GM13976 (cell line): ENCODE data around the gene PDE4D.

Experiments
- DNase-seq: peaks from one replicate; pipeline ENCODE4 v3.0.0; 2012; ENCODE audit warnings: low spot score
- CTCF ChIP-seq: IDR thresholded peaks from 2 replicates; pipeline ENCODE4 v1.5.1; 2012; ENCODE audit warnings: borderline replicate concordance, mild to moderate bottlenecking; ENCODE audit not compliant: insufficient read depth; ENCODE audit errors: extremely low read depth, missing control alignments, control extremely low read depth
- in situ Hi-C: fragments of 300-500 bp; cut with MboI; formaldehyde crosslinking; loops from one replicate; pipeline ENCODE4 v1.12.0; 2022; ENCODE audit warnings: low sequenced_read_pairs, mixed read lengths, inconsistent platforms; ENCODE audit not compliant: unreplicated experiment

The PDE4D gene

GRCh38 chr5:59257488-59258400 is 635.8 kb downstream of the PDE4D start:
- no peak for DNase-seq

GRCh38 chr5:59256331-59256730 is 637.2 kb downstream of the PDE4D start:
- in situ Hi-C loops, result no loop called here
- DNase-seq, result no peak
- TF ChIP-seq CTCF, result no peak

More at GRCh38 chr5:59257488-59258400, 635.8 kb downstream of the PDE4D start:
- no peak for TF ChIP-seq CTCF
- in situ Hi-C loops, result no loop called here

- in situ Hi-C loops, result no loop called here
- TF ChIP-seq CTCF, result no peak
These were observed 639.4 kb downstream of the PDE4D start for GRCh38 chr5:59254055-59254687.

GRCh38 chr5:59253625-59254024 is 639.9 kb downstream of the PDE4D start:
- in situ Hi-C loops, result no loop called here
- TF ChIP-seq CTCF, result no peak
- DNase-seq, result no peak

More at GRCh38 chr5:59254055-59254687, 639.4 kb downstream of the PDE4D start:
- DNase-seq, result no peak

GRCh38 chr5:59251627-59252026 is 641.9 kb downstream of the PDE4D start:
- in situ Hi-C loops, result no loop called here
- TF ChIP-seq CTCF, result no peak
- DNase-seq, result no peak

- TF ChIP-seq CTCF, result no peak
- DNase-seq, result no peak
- in situ Hi-C loops, result no loop called here
These were observed 643.8 kb downstream of the PDE4D start for GRCh38 chr5:59249726-59250125.
